GM12892 (cell line): ENCODE measurements around the gene PLOD3.

ENCODE experiments used
- POLR2AphosphoS5 ChIP-seq: IDR thresholded peaks from 2 replicates; pipeline ENCODE4 v1.6.1; 2011; ENCODE audit warnings: low read depth, low read length, control low read depth
- TAF1 ChIP-seq: IDR thresholded peaks from 2 replicates; pipeline ENCODE4 v1.6.1; 2011; ENCODE audit warnings: low read depth, mild to moderate bottlenecking, control low read depth, low read length, borderline replicate concordance

GRCh38 chr7:101211501-101211900 is 5.9 kb downstream of the PLOD3 start:
- no peak for TF ChIP-seq POLR2AphosphoS5
- no peak for TF ChIP-seq TAF1
